Adrenal gland (tissue), 12 donors: Measurements from ENCODE around the gene PREB. TPM values are rescaled to one million over a fixed set of nuclear protein-coding genes. Genes with fewer than 3 reads are reported as not detected.

Experiments
- DNase-seq, 7 donors: peaks; one replicate each; pipeline ENCODE4 v3.0.0-alpha.2; 2019 to 2020
- H3K27ac ChIP-seq, 5 donors: fragments of 200-600 bp; sonication (generic) in 4 of 5; 1 replicate in 3 of 5; 2 replicates in 2 of 5; pipeline versions ENCODE4 v1.5.1 to v1.8.0; 2016 to 2020; ENCODE audit warnings: mild to moderate bottlenecking in 1 of 5
- H3K27me3 ChIP-seq: fragments of 200-600 bp; 2 replicates; pipeline ENCODE4 v1.8.0; 2021
- H3K36me3 ChIP-seq, 2 donors: fragments of 200-600 bp; replicated peaks in 1 of 2; 1 replicate in 1 of 2; 2 replicates in 1 of 2; pipeline versions ENCODE4 v1.5.1 to v1.8.0; 2018 to 2022
- H3K4me1 ChIP-seq, 2 donors: fragments of 200-600 bp; replicated peaks in 1 of 2; 1 replicate in 1 of 2; 2 replicates in 1 of 2; pipeline versions ENCODE4 v1.5.1 to v1.8.0; 2018 to 2021
- H3K4me3 ChIP-seq, 4 donors: fragments of 200-600 bp; sonication (generic) in 3 of 4; one replicate each; pipeline ENCODE4 v1.5.1; 2016 to 2018
- H3K9me3 ChIP-seq, 3 donors: fragments of 200-600 bp; sonication (generic) in 1 of 3; replicated peaks in 1 of 3; 1 replicate in 2 of 3; 2 replicates in 1 of 3; pipeline versions ENCODE4 v1.5.1 to v1.8.0; 2016 to 2021
- POLR2A ChIP-seq, 2 donors: fragments of 450-650 bp; IDR thresholded peaks; one replicate each; pipeline ENCODE4 v1.6.1; 2017; ENCODE audit warnings: antibody characterized with exemption in 2 of 2, mild to moderate bottlenecking in 2 of 2, moderate library complexity in 1 of 2
- WGBS, 4 donors: extraction: QIAGEN DNeasy Blood & Tissue Kit in 2 of 4; methylation state at CpG; one replicate each; pipeline versions ENCODE4 v1.1.5 to v1.1.7; 2013 to 2017; 5-methylcytosine and 5-hydroxymethylcytosine counted together
- intact Hi-C, 2 donors: fragments of 100-400 bp; cut with DNase I; formaldehyde crosslinking; loops; one replicate each; pipeline versions ENCODE4 v1.14.1 to v1.15.0; 2022 to 2023
- polyA plus RNA-seq, 3 donors: library from polyadenylated mRNA; stranded (reverse); fragments of 200-250 nt in 2 of 3; fragments of 350-450 nt in 1 of 3; fragmentation: Illumina TruSeq in 1 of 3; extraction: RNeasy Lipid Tissue Mini Kit (QIAGEN cat#74804) in 1 of 3; gene quantifications; one replicate each; pipeline ENCODE4 v1.2.3, GENCODE V29; 2013 to 2014
- total RNA-seq, 9 donors: library from RNA; depleted of rRNA in 4 of 9; stranded (reverse); fragments of >200 nt in 4 of 9; fragments of 120-200 nt in 1 of 9; fragmentation: NEBNext Ultra II Directional in 1 of 9; extraction: Animal tissue kit (Norgen Biotek cat#: 25700) in 1 of 9; gene quantifications; one replicate each; pipeline versions ENCODE4 v1.1.0 to v1.2.4, GENCODE V29; 2013 to 2023
- TF ChIP-seq, protein P1 (sequence below), 6 experiments: fragments of 450-650 bp in 4 of 6; fragments of 200-600 bp in 2 of 6; sonication (generic) in 1 of 6; IDR thresholded peaks; 1 replicate in 5 of 6; 2 replicates in 1 of 6; pipeline versions ENCODE4 v1.5.1 to v1.8.0; 2016 to 2021; ENCODE audit warnings: antibody characterized with exemption in 6 of 6, mild to moderate bottlenecking in 2 of 6, moderate library complexity in 1 of 6
- donor health status: healthy with polysubstance abuse.
- donor health status: Bipolar disorder and iron deficiency.
- donor health status: DM: yes; HTN: yes; CAD: no.
- donor health status: DM: no; HTN: no; CAD: no.
- donor health status: DM: no; HTN: no; CAD: no.
- donor health status: DM: yes; HTN: yes; CAD: no.

Gene PREB
- total and polyA plus RNA-seq, 12 donors: 44.1 to 91.5 (median 66.2) TPM

GRCh38 chr2:27134781-27135477 is 493 bp upstream of the PREB start:
- 50 to 68% (median 54%) methylated on average over 25 to 33 of the region's 33 CpGs for WGBS, 4 donors
- Histone ChIP-seq H3K27me3 (no peaks in the 10 kb centered on the region), H3K4me3 (peak overlapping the region in 2 of 4 donors; percentile 89 to 93), H3K36me3 (peaks cover 0 to 28% of the 10 kb centered on the region in 2 donors), H3K4me1 (peaks cover 8 to 15% of the 10 kb centered on the region in 2 donors), H3K27ac (peak overlapping the region in 1 of 5 donors; percentile 77), H3K9me3 (no peaks in the 10 kb centered on the region)
- TF ChIP-seq, protein P1, sequence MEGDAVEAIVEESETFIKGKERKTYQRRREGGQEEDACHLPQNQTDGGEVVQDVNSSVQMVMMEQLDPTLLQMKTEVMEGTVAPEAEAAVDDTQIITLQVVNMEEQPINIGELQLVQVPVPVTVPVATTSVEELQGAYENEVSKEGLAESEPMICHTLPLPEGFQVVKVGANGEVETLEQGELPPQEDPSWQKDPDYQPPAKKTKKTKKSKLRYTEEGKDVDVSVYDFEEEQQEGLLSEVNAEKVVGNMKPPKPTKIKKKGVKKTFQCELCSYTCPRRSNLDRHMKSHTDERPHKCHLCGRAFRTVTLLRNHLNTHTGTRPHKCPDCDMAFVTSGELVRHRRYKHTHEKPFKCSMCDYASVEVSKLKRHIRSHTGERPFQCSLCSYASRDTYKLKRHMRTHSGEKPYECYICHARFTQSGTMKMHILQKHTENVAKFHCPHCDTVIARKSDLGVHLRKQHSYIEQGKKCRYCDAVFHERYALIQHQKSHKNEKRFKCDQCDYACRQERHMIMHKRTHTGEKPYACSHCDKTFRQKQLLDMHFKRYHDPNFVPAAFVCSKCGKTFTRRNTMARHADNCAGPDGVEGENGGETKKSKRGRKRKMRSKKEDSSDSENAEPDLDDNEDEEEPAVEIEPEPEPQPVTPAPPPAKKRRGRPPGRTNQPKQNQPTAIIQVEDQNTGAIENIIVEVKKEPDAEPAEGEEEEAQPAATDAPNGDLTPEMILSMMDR (IDR thresholded peaks at IDR 0.05): no peak
- TF ChIP-seq POLR2A (IDR thresholded peaks at IDR 0.05): no peak
- intact Hi-C loops: no loop called here
- no peak for DNase-seq

GRCh38 chr2:27133195-27133875 is 1.1 kb downstream of the PREB start:
- H3K4me1 ChIP-seq: peaks cover 8 to 15% of the 10 kb centered on the region in 2 donors
- intact Hi-C loops: no loop called here
- H3K27me3 ChIP-seq: no peaks in the 10 kb centered on the region
- DNase-seq: peak in 4 of 7 donors; percentile 20 to 48 (median 36)
- H3K4me3 ChIP-seq: peak overlapping the region in 2 of 4 donors; percentile 89 to 93
- whole genome bisulfite sequencing, 4 donors: 35 to 43% (median 40%) methylated on average over 14 of the region's 14 CpGs
- H3K27ac ChIP-seq: peak overlapping the region in 2 of 5 donors; percentile 77 to 94
- no peaks in the 10 kb centered on the region for H3K9me3 ChIP-seq
- peaks cover 0 to 32% of the 10 kb centered on the region in 2 donors for H3K36me3 ChIP-seq
- TF ChIP-seq, protein P1 (IDR thresholded peaks at IDR 0.05): no peak
- no peak for TF ChIP-seq POLR2A (IDR thresholded peaks at IDR 0.05)

DNA sequence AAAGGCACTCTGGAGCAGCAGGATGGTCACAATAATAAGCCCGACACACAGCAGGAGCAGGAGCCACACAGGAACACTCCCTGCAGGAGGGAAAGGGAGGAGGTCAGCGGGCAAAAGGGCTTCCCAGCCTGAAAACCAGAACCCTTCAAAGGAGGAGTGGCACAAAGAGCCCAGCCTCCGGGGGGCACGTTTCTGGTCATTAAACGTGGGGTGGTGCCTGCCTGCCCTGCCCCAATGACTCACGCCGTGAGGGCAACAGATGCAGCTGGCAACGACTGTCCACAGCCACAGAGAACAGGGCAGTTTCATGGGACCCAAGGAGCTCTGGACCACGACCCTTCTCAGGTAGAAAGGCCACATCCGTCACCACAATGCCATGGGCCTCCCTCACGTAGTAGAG is 3.0 kb downstream of the PREB start:
- peaks cover 8 to 15% of the 10 kb centered on the region in 2 donors for H3K4me1 ChIP-seq
- peaks cover 0 to 32% of the 10 kb centered on the region in 2 donors for H3K36me3 ChIP-seq
- TF ChIP-seq, protein P1 (IDR thresholded peaks at IDR 0.05): no peak
- no peak for TF ChIP-seq POLR2A (IDR thresholded peaks at IDR 0.05)
- no peak overlapping the region for H3K4me3 ChIP-seq
- intact Hi-C loops: no loop called here
- H3K27me3 ChIP-seq: no peaks in the 10 kb centered on the region
- DNase-seq: no peak
- 86 to 93% (median 90%) methylated on average over 10 to 11 of the region's 11 CpGs for WGBS, 4 donors
- no peak overlapping the region for H3K27ac ChIP-seq
- no peaks in the 10 kb centered on the region for H3K9me3 ChIP-seq

DNA sequence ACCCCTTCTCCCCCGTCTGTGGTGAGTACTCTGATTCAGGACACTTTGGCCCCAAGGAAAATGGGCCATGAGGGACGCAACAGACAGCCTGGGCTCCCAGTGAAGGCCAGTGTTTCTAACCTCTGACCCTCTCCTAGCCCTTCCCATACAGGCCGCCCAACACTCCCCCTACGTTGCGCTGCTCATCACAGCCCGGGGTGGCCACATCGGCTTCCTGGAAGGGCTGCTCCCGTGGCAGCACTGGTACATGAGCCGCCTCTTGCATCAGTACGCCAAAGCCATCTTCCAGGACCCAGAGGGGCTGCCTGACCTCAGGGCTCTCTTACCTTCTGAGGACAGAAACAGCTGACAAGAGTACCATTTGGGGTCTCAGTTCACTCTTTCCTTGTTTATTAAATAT is 4.0 kb downstream of the PREB start:
- Histone ChIP-seq H3K4me1 (peaks cover 8 to 15% of the 10 kb centered on the region in 2 donors), H3K36me3 (peaks cover 0 to 32% of the 10 kb centered on the region in 2 donors), H3K27ac (no peak overlapping the region), H3K27me3 (no peaks in the 10 kb centered on the region), H3K4me3 (no peak overlapping the region), H3K9me3 (no peaks in the 10 kb centered on the region)
- WGBS, 4 donors: 87 to 97% (median 93%) methylated on average over 9 to 10 of the region's 10 CpGs
- DNase-seq: no peak
- TF ChIP-seq, protein P1 (IDR thresholded peaks at IDR 0.05): no peak
- no peak for TF ChIP-seq POLR2A (IDR thresholded peaks at IDR 0.05)
- intact Hi-C loops: no loop called here
